A549 (cell line): ENCODE measurements around the gene NDFIP1. TPM values are rescaled to one million over a fixed set of nuclear protein-coding genes. Genes with fewer than 3 reads are reported as not detected.

ENCODE experiments used
- ATAC-seq, 2 experiments: fragments of 200-7000 bp in 1 of 2; fragments of >200 bp in 1 of 2; cut with Nextera tagmentation in 1 of 2; cut with Tn5 transposase in 1 of 2; 3 replicates each; pipeline versions ENCODE4 v1.8.0 to v1.9.1; 2018 to 2020; ENCODE audit warnings: mild to moderate bottlenecking in 1 of 2, moderate library complexity in 1 of 2
- CTCF ChIA-PET: fragments of 300-600 bp; sonication (Branson Sonifier 250); formaldehyde crosslinking; extraction: SDS; loops from one replicate; lab custom pipeline; 2021; ENCODE audit warnings: antibody characterized with exemption, inconsistent platforms; lab: Yijun Ruan, JAX
- POLR2A ChIA-PET: fragments of 350-600 bp; formaldehyde crosslinking; extraction: SDS; loops from one replicate; lab custom pipeline; 2021; ENCODE audit warnings: antibody characterized with exemption, inconsistent platforms; lab: Yijun Ruan, JAX
- DNase-seq, 2 experiments: peaks; one replicate each; pipeline versions ENCODE4 v3.0.0 to v3.0.0-alpha.2; 2011 to 2016; ENCODE audit warnings: low read depth in 1 of 2, low spot score in 1 of 2
- FAIRE-seq: peaks from 2 replicates; lab custom pipeline; 2011; peaks lifted over from hg19 to GRCh38; lab: Jason Lieb, UNC
- H3K27ac ChIP-seq, 2 experiments: fragments of >200 bp; sonication (Bioruptor Twin); formaldehyde crosslinking; 3 replicates each; pipeline ENCODE4 v1.5.1; 2016 to 2017
- H3K4me1 ChIP-seq: fragments of >200 bp; sonication (Bioruptor Twin); formaldehyde crosslinking; 3 replicates; pipeline ENCODE4 v1.6.1; 2016
- H3K4me2 ChIP-seq: fragments of >200 bp; sonication (Bioruptor Twin); formaldehyde crosslinking; 3 replicates; pipeline ENCODE4 v1.6.1; 2016
- H3K4me3 ChIP-seq: fragments of >200 bp; sonication (Bioruptor Twin); formaldehyde crosslinking; 3 replicates; pipeline ENCODE4 v1.5.1; 2016
- H3K9me3 ChIP-seq: fragments of >200 bp; sonication (Bioruptor Twin); formaldehyde crosslinking; 3 replicates; pipeline ENCODE4 v1.6.1; 2016
- EHMT2 ChIP-seq: fragments of 200-600 bp; sonication (generic); IDR thresholded peaks from 2 replicates; pipeline ENCODE4 v1.6.1; 2016; ENCODE audit warnings: antibody characterized with exemption, low read depth, mild to moderate bottlenecking, moderate library complexity
- ESRRA ChIP-seq: fragments of 150-350 bp; IDR thresholded peaks from 2 replicates; pipeline ENCODE4 v1.6.1; 2014; ENCODE audit warnings: mild to moderate bottlenecking, low read length, borderline replicate concordance
- FOXS1 ChIP-seq: fragments of 250-450 bp; sonication (Bioruptor Pico); IDR thresholded peaks from 2 replicates; pipeline ENCODE4 v1.5.0; 2020; ENCODE audit warnings: mild to moderate bottlenecking, moderate library complexity
- MAFK ChIP-seq: fragments of 450-650 bp; IDR thresholded peaks from 2 replicates; pipeline ENCODE4 v1.6.1; 2014; ENCODE audit not compliant: partially characterized antibody
- MAZ ChIP-seq: fragments of 150-350 bp; IDR thresholded peaks from 2 replicates; pipeline ENCODE4 v1.6.1; 2014; ENCODE audit warnings: antibody characterized with exemption, low read depth, low read length, borderline replicate concordance
- MYC ChIP-seq: IDR thresholded peaks from 2 replicates; pipeline ENCODE4 v1.6.1; 2012; ENCODE audit warnings: mild to moderate bottlenecking, inconsistent platforms, low read length, improper control_type of control experiment, borderline replicate concordance
- REST ChIP-seq: fragments of 200-600 bp; sonication (generic); IDR thresholded peaks from 2 replicates; pipeline ENCODE4 v1.6.1; 2016; ENCODE audit warnings: antibody characterized with exemption, mild to moderate bottlenecking, moderate library complexity
- TFCP2L1 ChIP-seq: fragments of 250-450 bp; sonication (Bioruptor Pico); IDR thresholded peaks from 2 replicates; pipeline ENCODE4 v1.5.0; 2021; ENCODE audit warnings: mild to moderate bottlenecking
- USF2 ChIP-seq: fragments of 450-650 bp; IDR thresholded peaks from 2 replicates; pipeline ENCODE4 v1.6.1; 2014; ENCODE audit warnings: antibody characterized with exemption
- WGBS: methylation state at CpG from one replicate; pipeline ENCODE4 v1.1.6; 2017; ENCODE audit errors: missing lambda C conversion rate; 5-methylcytosine and 5-hydroxymethylcytosine counted together
- polyA plus RNA-seq, 4 experiments: library from polyadenylated mRNA; depleted of rRNA in 3 of 4; stranded (reverse); fragments of >200 nt; fragmentation: RNase III in 1 of 4; extraction: RNeasy Plus Mini Kit Qiagen cat#74134 plus additional on column Dnase treatment in 1 of 4; gene quantifications; 2 replicates in 3 of 4; 3 replicates in 1 of 4; pipeline ENCODE4 v1.2.3, GENCODE V29; 2011 to 2017
- TF ChIP-seq, protein P1 (sequence below): IDR thresholded peaks from 2 replicates; pipeline ENCODE4 v1.6.1; 2012

NDFIP1 gene
- polyA plus RNA-seq, 2 of the 4 experiments (the other 2 are of a cell fraction): 42.4 to 58.0 TPM

DNA sequence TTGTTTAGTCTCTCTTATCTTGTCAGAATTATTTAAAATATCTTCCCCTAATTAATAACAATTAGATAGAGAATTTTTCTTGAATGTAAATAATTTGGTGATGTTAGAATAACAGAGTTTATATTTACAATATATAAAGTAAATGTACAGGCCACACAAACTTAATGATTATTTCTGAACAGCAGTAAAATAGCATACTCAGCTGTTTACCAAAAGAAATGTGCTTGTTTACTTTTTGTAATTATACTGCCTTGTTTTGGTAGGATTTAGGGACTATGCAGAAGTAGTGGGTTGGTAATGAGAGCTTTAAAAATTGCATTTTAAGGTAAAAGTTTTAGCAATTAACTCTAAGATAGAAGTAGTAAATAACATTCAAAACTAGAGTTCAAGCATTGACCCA is 17.4 kb downstream of the NDFIP1 start:
- CTCF ChIA-PET: interaction anchor here (1.5 to 1.6 kb wide), 2 partner anchors 19 to 26 kb away, joined by 3 to 5 read pairs; no protein-coding TSS in a partner anchor
- H3K9me3 ChIP-seq: no peaks in the 10 kb centered on the region
- POLR2A ChIA-PET: no interaction called here
- H3K4me2 ChIP-seq: no peak overlapping the region
- FAIRE-seq: no peak
- TF ChIP-seq MAFK (peak; percentile 77), USF2 (no peak)
- no peak for ATAC-seq
- DNase-seq: no peak
- H3K4me1 ChIP-seq: peaks cover 6% of the 10 kb centered on the region; the same call in 1 of the 3 replicates
- H3K4me3 ChIP-seq: no peak overlapping the region
- no peak overlapping the region for H3K27ac ChIP-seq

DNA sequence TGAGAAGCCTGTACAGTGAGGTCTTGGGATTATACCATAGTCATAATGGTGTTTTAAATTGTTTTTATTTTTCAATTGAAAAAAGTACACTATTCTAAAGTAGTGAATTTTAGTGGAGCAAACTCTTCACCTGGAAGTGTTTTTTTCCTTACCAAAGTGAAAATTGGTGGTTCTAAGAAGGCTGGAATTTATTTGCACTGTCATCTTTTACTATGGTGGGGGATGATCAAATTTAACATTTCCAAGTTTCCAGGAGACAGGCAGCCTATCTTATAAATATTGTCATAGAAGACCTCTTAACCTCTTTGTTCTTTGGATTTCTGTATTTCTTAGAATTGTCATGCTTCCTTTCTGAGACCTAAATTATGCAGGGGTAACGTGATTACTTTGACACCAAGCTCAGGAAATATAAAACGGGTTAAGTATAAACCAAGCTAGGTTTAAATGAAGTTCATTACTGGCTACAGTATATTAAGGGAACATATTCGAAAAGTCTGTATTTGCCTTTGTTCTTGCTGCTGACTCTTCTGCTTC is 20.2 kb downstream of the NDFIP1 start:
- 85% methylated on average over 3 of the region's 3 CpGs for WGBS
- Histone ChIP-seq H3K4me2 (no peak overlapping the region), H3K4me1 (peaks cover 6% of the 10 kb centered on the region; the same call in 1 of the 3 replicates), H3K27ac (no peak overlapping the region), H3K4me3 (no peak overlapping the region), H3K9me3 (no peaks in the 10 kb centered on the region)
- ChIA-PET POLR2A (no interaction called here), CTCF (interaction anchor here (0.9 to 2.5 kb wide), 4 partner anchors 15 to 434 kb away, joined by 4 to 7 read pairs (median 4); no protein-coding TSS in a partner anchor)
- no peak for ATAC-seq
- TF ChIP-seq MAFK (peak; percentile 23), MAZ (no peak)
- DNase-seq: no peak
- FAIRE-seq: no peak

DNA sequence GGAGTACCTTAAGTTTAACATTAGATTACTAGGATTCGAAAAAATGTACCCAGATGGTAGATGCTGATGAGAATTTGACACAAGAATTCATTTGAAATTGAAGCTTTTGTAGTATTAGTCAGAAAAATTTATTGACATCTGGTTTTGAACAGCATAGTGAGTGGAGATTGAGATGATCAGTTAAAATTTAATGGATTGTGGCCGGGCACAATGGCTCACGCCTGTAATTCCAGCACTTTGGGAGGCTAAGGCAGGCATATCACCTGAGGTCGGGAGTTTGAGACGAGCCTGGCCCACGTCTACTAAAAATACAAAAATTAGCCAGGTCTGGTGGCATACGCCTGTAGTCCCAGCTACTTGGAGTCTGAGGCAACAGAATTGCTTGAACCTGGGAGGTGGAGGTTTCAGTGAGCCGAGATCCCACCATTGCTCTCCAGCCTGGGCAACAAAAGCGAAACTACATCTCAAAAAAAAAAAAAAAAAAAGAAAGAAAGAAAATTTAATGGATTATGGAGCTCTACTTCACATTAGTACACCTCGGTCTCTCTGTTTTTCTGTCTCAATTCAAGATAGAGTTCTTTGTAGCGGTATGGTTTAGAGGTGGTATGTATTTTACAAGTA is 21.0 kb downstream of the NDFIP1 start:
- Histone ChIP-seq H3K4me1 (0 out of 3 replicates have a peak, but pooled peaks cover 6% of the 10 kb centered on the region), H3K9me3 (no peaks in the 10 kb centered on the region), H3K4me3 (no peak overlapping the region), H3K4me2 (no peak overlapping the region), H3K27ac (no peak overlapping the region)
- ATAC-seq: no peak
- TF ChIP-seq MAZ (no peak), TFCP2L1 (CRISPR knock-in tag) (no peak), ESRRA (no peak)
- TF ChIP-seq, protein P1, sequence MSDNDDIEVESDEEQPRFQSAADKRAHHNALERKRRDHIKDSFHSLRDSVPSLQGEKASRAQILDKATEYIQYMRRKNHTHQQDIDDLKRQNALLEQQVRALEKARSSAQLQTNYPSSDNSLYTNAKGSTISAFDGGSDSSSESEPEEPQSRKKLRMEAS: no peak
- ChIA-PET POLR2A (no interaction called here), CTCF (interaction anchor here (0.6 to 2.5 kb wide), 7 partner anchors 9 to 435 kb away, joined by 3 to 7 read pairs (median 4); no protein-coding TSS in a partner anchor)
- no peak for FAIRE-seq
- WGBS: 82% methylated on average over 11 of the region's 11 CpGs
- DNase-seq: no peak

DNA sequence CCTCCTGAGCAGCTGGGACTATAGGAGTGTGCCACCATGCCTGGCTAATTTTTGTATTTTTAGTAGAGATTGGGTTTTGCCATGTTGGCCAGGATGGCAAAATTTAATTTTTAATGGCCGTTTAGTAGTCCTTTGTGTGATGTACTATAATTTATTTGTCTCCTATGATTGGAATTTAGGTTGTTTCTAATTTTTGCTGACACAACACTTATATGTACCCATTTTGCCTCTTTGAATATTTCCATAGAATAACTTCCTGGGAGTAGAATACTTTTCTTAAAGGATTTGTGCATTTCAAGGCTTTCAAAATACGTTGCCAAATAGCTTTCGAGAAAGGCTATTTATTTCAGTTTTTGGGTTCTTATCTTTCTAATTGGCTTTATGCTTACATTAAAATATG is 22.8 kb downstream of the NDFIP1 start:
- H3K27ac ChIP-seq: no peak overlapping the region
- ChIA-PET CTCF (interaction anchor here (1.2 to 2.2 kb wide), 2 partner anchors 12 to 14 kb away, joined by 6 to 7 read pairs; no protein-coding TSS in a partner anchor), POLR2A (no interaction called here)
- no peak for ATAC-seq
- no peak for FAIRE-seq
- 92% methylated on average over 3 of the region's 3 CpGs for WGBS
- no peak overlapping the region for H3K4me2 ChIP-seq
- H3K4me3 ChIP-seq: no peak overlapping the region
- H3K9me3 ChIP-seq: no peaks in the 10 kb centered on the region
- DNase-seq: no peak
- TF ChIP-seq MAFK (peak; percentile 94), REST (no peak), FOXS1 (no peak), EHMT2 (no peak), MYC (no peak)
- 0 out of 3 replicates have a peak, but pooled peaks cover 6% of the 10 kb centered on the region for H3K4me1 ChIP-seq
